Activated T-cell treated with anti-CD3 and anti-CD28 coated beads for 4 hours (primary cell): ENCODE measurements around the gene ZNF581.

Experiments used
- DNase-seq: peaks from one replicate; pipeline ENCODE4 v3.0.0-alpha.2; 2020

Gene ZNF581

DNA sequence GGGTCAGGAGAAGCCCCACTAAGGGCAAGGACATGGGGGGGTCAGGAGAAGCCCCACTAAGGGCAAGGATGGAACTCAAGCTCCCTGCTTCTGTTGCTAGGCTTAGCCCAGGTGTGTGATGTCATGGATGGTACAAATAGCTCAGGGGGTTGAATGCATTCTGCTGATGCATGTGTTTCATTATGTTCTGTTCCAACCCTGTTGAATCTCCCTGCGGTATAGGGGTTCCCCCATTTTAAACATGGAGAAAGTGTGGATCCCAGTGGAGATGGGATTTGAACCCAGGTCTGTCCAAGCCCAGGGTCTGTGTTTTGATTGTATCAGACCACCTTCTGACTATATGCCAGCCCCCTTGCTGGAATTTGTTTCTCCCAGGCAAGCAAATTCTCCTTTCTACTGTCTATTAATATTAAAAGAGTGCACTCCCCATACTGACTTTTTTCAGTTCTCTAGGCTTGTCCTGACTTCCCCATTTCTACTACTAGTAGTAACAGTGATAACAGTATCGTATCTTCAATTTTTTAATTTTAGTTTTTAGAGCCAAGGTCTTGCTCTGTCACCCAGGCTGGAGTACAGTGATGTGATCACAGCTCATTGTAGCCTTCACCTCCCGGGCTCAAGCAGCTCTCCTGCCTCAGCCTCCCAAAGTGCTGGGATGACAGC is 31.3 kb upstream of the ZNF581 start:
- no peak for DNase-seq

- DNase-seq, result no peak
Measured at GRCh38 chr19:55613396-55613795, 30.1 kb upstream of the ZNF581 start.

- no peak for DNase-seq
Measured at GRCh38 chr19:55613930-55614710, 29.3 kb upstream of the ZNF581 start.

DNA sequence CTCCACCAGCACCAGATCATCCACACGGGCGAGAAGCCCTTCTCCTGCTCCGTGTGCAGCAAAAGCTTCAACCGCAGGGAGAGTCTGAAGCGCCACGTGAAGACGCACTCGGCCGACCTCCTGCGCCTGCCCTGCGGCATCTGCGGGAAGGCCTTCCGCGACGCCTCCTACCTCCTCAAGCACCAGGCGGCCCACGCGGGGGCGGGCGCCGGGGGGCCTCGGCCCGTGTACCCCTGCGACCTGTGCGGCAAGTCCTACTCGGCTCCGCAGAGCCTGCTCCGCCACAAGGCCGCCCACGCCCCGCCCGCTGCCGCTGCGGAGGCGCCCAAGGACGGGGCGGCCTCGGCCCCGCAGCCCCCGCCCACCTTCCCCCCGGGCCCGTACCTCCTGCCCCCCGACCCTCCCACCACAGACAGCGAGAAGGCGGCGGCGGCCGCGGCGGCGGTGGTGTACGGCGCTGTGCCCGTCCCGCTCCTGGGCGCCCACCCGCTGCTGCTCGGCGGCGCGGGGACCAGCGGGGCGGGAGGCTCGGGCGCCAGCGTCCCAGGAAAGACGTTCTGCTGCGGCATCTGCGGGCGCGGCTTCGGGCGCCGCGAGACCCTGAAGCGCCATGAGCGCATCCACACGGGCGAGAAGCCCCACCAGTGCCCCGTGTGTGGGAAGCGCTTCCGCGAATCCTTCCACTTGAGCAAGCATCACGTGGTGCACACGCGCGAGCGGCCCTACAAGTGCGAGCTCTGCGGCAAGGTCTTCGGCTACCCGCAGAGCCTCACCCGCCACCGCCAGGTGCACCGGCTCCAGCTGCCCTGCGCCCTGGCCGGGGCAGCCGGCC is 28.5 kb upstream of the ZNF581 start:
- DNase-seq, result no peak

DNA sequence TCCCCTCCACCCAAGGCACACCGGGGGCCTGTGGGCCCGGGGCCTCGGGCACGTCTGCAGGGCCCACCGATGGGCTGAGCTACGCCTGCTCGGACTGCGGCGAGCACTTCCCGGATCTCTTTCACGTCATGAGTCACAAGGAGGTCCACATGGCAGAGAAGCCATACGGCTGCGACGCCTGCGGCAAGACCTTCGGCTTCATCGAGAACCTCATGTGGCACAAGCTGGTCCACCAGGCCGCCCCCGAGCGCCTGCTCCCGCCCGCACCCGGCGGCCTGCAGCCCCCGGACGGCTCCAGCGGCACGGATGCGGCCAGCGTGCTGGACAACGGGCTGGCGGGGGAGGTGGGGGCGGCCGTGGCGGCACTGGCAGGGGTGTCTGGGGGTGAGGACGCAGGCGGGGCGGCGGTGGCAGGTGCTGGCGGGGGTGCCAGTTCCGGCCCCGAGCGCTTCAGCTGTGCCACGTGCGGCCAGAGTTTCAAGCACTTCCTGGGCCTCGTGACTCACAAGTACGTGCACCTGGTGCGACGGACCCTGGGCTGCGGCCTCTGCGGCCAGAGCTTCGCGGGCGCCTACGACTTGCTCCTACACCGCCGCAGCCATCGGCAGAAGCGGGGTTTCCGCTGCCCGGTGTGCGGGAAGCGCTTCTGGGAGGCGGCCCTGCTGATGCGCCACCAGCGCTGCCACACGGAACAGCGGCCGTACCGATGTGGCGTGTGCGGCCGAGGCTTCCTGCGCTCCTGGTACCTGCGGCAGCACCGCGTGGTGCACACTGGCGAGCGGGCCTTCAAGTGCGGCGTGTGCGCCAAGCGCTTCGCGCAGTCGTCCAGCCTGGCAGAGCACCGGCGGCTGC is 27.7 kb upstream of the ZNF581 start:
- DNase-seq, result no peak

DNA sequence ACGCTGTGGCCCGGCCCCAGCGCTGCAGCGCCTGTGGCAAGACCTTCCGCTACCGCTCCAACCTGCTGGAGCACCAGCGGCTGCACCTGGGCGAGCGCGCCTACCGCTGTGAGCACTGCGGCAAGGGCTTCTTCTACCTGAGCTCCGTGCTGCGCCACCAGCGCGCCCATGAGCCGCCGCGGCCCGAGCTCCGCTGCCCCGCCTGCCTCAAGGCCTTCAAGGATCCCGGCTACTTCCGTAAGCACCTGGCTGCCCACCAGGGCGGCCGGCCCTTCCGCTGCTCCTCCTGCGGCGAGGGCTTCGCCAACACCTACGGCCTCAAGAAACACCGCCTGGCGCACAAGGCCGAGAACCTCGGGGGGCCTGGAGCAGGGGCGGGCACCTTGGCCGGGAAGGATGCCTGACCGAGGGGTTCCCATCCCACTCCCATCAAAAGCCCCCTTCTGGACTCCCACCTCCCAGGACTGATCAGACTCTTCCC is 27.0 kb upstream of the ZNF581 start:
- no peak for DNase-seq

- DNase-seq, result no peak
Measured at GRCh38 chr19:55617426-55617825, 26.0 kb upstream of the ZNF581 start.

- no peak for DNase-seq
Measured at GRCh38 chr19:55618426-55618825, 25.0 kb upstream of the ZNF581 start.

DNA sequence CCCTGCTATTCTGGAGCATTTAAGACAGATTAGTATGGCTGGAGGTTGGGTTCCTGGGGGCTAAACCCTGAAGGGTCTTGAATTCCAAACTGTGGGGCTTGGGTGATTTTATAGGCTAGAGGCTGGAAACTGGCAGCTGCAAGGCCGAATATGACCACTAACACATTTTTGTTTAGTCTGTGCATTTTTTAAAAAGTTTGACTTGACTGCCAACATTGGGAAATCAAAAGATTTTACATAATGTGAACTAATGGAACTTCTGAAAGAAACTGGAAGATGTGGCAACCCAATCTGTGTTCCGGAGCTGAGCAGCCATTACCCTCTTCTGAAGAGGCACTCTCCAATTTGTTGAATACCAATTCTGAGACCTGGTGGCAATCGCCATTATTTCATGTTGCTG is 24.2 kb upstream of the ZNF581 start:
- no peak for DNase-seq

DNA sequence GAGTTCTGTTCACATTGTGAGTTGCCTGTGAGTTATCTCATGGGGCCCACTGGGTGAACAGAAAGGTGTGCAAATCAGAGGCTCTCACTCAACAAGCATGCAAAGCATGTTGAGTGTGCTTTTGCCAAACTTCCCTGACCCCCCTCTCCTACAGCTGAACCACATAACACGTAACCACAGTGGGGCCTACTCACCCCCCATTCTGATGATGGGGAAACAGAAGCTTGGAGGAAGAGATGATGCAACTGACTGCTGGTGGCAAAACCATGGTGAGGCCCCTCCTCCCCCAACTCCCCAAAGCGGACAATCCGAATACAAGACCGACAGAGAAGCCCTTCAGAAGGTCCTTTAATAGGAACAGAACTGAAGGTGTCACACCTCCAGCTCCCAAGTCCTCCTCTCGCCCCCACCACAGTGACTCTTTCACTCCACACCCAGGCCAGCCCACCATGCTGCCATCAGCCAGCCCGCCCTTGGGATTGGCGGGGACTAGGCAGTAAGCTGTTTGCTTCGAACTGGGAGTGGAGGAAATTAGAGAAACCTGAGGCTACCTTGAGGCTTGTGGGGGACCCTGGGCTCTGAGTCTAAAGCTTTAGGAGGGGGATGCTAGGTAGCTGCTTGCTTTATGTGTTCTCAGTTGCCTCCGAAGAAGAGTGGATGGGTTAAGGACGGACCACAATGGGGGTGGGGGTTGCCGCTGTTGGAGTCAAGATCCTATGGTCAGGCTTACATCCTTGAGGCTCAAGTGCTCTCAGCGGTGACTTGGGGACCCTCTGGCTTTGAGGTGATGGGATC is 22.8 kb upstream of the ZNF581 start:
- DNase-seq, result no peak

- no peak for DNase-seq
Measured at GRCh38 chr19:55621205-55621672, 22.2 kb upstream of the ZNF581 start.

DNA sequence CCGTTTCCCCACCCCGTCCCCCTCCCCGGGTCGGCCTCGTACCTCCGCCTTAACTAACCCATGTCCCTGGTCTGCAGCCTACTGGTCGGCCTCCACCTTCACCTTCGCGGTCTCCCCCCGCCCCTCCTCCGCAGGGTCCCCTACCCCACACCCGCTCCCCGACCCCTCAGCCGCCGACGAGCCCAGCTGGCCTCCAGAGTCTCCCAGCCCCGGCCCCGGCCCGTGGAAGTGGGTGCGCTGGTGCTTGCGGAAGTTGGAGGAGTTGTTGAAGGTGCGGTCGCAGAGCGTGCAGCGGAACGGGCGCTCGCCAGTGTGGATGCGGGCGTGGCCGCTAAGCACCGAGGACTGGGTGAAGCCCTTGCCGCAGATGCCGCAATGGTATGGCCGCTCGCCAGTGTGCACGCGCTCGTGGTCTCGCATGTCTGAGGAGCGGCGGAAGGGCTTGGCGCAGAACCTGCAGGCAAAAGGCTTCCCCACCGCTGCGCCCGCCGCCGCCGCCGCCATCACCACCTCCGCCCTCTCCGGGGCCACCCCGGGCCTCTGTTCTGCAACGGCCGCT is 21.7 kb upstream of the ZNF581 start:
- no peak for DNase-seq

GRCh38 chr19:55622242-55622969 is 21.0 kb upstream of the ZNF581 start:
- no peak for DNase-seq

GRCh38 chr19:55623130-55623529 is 20.3 kb upstream of the ZNF581 start:
- no peak for DNase-seq

- DNase-seq, result no peak
Measured at GRCh38 chr19:55623561-55623960, 19.9 kb upstream of the ZNF581 start.

DNA sequence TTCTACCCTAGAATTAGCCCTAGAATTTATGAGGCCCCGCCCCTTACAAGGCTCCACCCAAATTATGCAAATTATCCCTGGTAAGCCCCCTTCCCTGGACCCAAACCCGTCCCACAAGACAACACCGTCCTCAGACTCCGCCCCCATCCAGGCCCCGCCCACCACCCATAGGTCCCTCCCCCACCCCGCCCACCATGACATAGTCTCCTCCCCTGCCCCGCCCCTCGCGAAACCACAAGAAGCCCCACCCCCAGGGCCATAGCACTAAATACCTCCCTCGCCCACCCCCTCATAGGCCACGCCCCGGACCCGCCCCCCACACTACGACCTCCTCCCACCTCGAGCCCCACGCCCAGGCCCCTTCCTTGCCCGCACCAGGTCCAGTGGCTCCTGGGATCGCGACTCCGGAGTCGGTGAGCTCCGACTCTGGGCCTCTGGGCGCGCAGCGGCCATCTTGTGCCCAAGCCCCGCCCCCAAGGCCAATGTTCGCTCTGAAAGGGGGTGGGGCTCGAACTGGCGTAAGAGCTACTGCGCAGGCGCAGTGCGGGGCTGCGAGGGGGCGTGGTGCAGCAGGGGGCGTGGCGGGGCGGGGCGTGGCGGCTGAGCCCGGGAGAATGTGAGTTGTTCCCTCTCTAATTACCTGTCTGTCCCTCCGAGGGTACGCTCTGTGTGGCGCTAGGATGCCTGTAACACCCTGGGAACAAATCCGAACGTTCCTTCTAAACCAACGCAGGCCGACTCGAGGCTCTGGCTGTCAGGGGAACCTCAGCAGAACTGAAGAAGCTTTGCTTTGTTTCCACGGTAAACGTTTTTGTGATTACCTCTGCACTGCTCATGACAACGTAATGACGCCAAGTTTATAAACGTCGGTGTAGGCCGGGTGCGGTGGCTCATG is 19.1 kb upstream of the ZNF581 start, which contains the start of gene ZNF784:
Gene ZNF784, minus strand, starts transcription at position 458 of the 895 bp plus-strand sequence. Its CDS starts 5 bp downstream, at position 453.
- peak; percentile 91 for DNase-seq

- DNase-seq, result no peak
Measured at GRCh38 chr19:55625004-55625326, 18.5 kb upstream of the ZNF581 start.

DNA sequence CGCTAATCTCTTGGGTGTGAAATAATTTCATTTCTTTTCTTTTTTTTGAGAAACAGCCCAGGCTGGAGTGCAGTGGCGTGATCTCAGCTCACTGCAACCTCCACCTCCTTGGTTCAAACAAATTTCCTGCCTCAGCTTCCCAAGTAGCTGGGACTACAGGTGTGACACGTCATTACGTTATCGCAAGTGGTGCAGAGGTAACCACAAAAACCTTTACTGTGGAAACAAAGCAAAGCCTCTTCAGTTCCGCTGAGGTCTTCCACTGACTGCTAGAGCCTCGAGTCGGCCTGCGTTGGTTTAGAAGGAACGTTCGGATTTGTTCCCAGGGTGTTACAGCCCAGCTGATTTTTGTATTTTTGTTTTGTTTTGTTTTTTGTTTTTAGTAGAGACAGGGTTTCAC is 17.1 kb upstream of the ZNF581 start:
- DNase-seq, result peak; percentile 50

GRCh38 chr19:55632463-55632834 is 11.0 kb upstream of the ZNF581 start:
- peak; percentile 92 for DNase-seq

GRCh38 chr19:55633861-55634260 is 9.6 kb upstream of the ZNF581 start:
- no peak for DNase-seq
